NB4 (cell line): Measurements from ENCODE around the gene XPC.

Experiments used
- DNase-seq: peaks from one replicate; pipeline ENCODE4 v3.0.0; 2010; ENCODE audit warnings: low read depth
- H3K4me3 ChIP-seq: one replicate; pipeline ENCODE4 v1.5.1; 2011; ENCODE audit warnings: mild to moderate bottlenecking, low read depth, low read length, moderate library complexity
- CTCF ChIP-seq: IDR thresholded peaks from one replicate; pipeline ENCODE4 v1.5.1; 2012; ENCODE audit warnings: low read depth, low read length
- MAX ChIP-seq: IDR thresholded peaks from 2 replicates; pipeline ENCODE4 v1.6.1; 2011; ENCODE audit warnings: low read depth, low read length
- MYC ChIP-seq: IDR thresholded peaks from 2 replicates; pipeline ENCODE4 v1.6.1; 2011; ENCODE audit warnings: low read depth, low read length
- POLR2A ChIP-seq: IDR thresholded peaks from 2 replicates; pipeline ENCODE4 v1.6.1; 2011; ENCODE audit warnings: mild to moderate bottlenecking; ENCODE audit not compliant: insufficient read length; ENCODE audit errors: extremely low read depth

Gene XPC

GRCh38 chr3:14175383-14176037 is 2.9 kb downstream of the XPC start:
- peak overlapping the region; percentile 18 for H3K4me3 ChIP-seq
- peak; percentile 86 for DNase-seq
- no peak for TF ChIP-seq POLR2A
- TF ChIP-seq CTCF, result no peak
- TF ChIP-seq MYC, result no peak
- no peak for TF ChIP-seq MAX

- H3K4me3 ChIP-seq, result no peak overlapping the region
- TF ChIP-seq MAX (no peak), CTCF (no peak), MYC (no peak), POLR2A (no peak)
- DNase-seq, result no peak
Observed at GRCh38 chr3:14174483-14174882, 3.9 kb downstream of the XPC start.

- no peak overlapping the region for H3K4me3 ChIP-seq
- TF ChIP-seq MYC, result no peak
- no peak for TF ChIP-seq POLR2A
- TF ChIP-seq MAX, result no peak
- TF ChIP-seq CTCF, result no peak
- DNase-seq, result no peak
Observed at GRCh38 chr3:14172496-14172895, 5.9 kb downstream of the XPC start.

- TF ChIP-seq POLR2A (no peak), CTCF (no peak), MAX (no peak), MYC (no peak)
- H3K4me3 ChIP-seq, result no peak overlapping the region
- DNase-seq, result no peak
Observed at GRCh38 chr3:14170531-14171159, 7.8 kb downstream of the XPC start.

GRCh38 chr3:14169871-14170270 is 8.5 kb downstream of the XPC start:
- no peak overlapping the region for H3K4me3 ChIP-seq
- TF ChIP-seq CTCF, result no peak
- TF ChIP-seq MAX, result no peak
- TF ChIP-seq MYC, result no peak
- TF ChIP-seq POLR2A, result no peak
- DNase-seq, result no peak
